Hematopoietic multipotent progenitor cell treated with erythropoietin and hydrocortisone succinate and interleukin-3 and kit ligand, for 8 days (in vitro differentiated cells): ENCODE results near the gene PCNT.

ENCODE experiments used
- DNase-seq: peaks from one replicate; pipeline ENCODE4 v3.0.0-alpha.2; 2015

PCNT gene, protein sequence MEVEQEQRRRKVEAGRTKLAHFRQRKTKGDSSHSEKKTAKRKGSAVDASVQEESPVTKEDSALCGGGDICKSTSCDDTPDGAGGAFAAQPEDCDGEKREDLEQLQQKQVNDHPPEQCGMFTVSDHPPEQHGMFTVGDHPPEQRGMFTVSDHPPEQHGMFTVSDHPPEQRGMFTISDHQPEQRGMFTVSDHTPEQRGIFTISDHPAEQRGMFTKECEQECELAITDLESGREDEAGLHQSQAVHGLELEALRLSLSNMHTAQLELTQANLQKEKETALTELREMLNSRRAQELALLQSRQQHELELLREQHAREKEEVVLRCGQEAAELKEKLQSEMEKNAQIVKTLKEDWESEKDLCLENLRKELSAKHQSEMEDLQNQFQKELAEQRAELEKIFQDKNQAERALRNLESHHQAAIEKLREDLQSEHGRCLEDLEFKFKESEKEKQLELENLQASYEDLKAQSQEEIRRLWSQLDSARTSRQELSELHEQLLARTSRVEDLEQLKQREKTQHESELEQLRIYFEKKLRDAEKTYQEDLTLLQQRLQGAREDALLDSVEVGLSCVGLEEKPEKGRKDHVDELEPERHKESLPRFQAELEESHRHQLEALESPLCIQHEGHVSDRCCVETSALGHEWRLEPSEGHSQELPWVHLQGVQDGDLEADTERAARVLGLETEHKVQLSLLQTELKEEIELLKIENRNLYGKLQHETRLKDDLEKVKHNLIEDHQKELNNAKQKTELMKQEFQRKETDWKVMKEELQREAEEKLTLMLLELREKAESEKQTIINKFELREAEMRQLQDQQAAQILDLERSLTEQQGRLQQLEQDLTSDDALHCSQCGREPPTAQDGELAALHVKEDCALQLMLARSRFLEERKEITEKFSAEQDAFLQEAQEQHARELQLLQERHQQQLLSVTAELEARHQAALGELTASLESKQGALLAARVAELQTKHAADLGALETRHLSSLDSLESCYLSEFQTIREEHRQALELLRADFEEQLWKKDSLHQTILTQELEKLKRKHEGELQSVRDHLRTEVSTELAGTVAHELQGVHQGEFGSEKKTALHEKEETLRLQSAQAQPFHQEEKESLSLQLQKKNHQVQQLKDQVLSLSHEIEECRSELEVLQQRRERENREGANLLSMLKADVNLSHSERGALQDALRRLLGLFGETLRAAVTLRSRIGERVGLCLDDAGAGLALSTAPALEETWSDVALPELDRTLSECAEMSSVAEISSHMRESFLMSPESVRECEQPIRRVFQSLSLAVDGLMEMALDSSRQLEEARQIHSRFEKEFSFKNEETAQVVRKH (N-terminal part only)

DNA sequence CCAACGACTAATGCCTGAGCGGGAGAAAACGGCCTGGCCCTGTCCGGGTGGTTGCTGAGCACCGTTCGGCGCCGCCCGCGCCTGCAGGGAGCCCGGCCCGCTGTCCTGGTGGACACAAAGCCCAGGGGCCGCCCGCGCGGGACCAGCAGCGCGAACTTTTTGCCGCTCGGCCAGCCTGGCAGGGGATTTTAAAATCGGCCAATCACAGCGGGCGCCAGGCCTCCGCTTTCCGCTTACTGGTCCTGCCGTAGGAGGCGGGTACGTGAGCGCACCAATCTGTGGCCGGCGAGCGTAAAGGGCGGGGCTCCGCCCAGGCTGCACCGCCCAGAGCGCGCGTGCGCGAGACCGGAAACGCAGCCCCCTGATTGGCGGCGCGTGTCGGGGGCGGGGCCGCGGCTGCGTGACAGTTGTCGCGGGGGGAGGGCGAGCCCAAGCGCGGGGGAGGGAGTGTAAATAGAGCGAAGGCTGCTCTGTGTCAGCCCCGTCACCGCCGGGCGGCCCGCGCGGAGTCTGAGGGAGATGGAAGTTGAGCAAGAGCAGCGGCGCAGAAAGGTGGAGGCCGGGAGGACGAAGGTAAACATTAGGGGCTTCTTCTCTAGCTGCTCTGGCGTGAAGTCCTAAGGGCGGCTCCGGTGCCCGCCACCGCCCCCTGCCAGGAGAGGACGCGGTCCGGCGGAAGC is at the start of gene PCNT, which contains the start of gene C21orf58:
TSS of gene PCNT (plus strand) at position 447 of the 680 bp plus-strand sequence. CDS start at position 520, 73 bp downstream.
TSS of gene C21orf58 (minus strand) at position 161 of the 680 bp plus-strand sequence. CDS start 1,132 bp downstream, outside the sequence.
- peak; percentile 97 for DNase-seq

DNA sequence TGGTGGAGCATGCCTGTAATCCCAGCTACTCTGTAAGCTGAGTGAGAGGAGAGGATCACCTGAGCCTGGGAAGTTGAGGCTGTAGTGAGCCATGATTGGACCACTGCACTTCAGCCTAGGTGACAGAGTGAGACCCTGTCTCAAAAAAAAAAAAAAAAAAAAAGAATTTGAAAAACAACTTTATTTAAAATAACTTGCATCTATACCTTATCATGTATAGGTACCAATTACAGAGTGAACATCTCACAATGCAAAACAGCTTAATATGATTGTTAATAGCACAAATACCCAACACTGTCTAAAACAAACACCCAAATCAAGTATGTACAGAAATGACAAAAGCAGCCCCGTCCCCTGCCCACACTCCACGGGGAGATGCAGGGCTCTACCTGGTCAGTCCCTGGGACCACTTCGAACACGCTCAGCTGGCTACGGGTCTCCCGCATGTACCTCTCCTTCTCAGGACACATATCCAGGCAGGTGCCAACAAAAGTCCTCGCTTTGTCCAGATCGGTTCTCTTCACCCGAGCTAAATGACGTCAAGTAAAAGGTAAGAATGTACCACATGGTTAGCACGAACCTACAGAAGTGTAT is 49.1 kb upstream of the PCNT start:
- no peak for DNase-seq

DNA sequence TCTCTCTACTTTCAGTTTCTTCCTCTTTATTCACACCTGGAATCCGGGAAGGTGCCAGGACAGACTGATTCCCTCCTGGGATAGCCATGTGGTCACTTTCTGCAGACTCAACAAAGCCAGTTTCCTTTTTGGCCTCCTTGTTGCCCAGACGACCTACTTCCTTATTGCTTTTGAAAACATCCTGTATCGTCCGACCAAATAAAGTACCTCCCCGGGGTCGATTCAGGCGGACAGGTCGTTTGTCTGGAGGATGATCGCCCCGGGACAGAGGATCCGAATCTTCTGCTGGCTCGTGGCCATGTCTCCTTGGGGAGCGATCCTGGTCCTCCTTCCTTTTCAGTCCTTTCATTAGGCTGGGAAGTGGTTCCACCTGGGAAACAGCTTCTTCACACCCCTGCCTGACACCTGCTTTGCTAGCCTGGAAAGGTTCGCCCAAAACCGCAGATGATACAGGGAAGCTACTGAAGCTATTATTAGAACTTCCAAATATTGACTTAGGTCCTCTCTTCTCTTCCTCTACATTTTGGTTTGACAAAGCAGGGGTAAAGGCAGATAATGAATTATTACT is 39.8 kb upstream of the PCNT start:
- DNase-seq, result peak; percentile 20

DNA sequence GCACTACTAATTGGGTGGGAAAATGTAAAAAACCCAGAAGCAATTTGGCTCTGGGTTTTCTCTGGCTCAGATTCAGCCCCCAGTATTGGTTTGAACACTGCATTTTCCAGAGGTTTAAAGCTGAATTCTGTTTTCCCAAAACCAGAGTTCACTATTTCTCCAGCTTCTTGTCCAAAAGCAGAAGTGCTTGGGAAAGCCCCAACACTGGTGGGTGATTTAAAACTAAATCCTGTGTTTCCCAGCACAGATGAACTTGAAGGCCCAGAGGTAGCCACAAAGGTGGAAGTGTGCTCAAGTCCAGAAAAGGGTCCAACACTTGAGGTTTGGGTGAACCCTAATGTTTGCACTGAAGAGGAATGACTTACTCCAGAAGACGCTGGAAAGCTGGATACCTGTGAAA is 39.2 kb upstream of the PCNT start:
- DNase-seq, result no peak

DNA sequence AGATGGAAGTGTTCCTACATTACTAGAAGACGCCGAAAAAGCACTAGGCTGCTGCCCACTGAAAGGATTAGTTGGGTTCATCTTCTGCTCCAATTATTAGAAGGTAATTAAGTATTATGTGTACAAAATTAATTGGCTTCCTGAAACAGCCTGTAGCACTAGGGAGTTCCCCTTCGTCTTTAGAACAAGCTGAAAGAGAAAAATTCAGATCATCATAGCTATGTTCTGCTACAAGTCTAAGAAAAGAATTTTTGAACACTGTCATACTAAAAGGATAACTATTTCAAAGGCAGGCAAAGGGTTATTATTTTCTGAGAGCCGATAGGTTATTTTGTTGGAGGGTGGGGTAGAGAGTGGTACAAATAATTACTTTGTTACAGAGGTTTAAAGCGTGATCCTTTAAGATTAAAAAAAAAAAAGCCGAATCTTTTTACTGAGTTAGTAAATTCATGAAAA is 38.7 kb upstream of the PCNT start, which contains the start of gene MCM3AP:
TSS of gene MCM3AP (minus strand) at position 406 of the 456 bp plus-strand sequence. CDS start at position 81, 325 bp downstream.
- DNase-seq, result no peak

DNA sequence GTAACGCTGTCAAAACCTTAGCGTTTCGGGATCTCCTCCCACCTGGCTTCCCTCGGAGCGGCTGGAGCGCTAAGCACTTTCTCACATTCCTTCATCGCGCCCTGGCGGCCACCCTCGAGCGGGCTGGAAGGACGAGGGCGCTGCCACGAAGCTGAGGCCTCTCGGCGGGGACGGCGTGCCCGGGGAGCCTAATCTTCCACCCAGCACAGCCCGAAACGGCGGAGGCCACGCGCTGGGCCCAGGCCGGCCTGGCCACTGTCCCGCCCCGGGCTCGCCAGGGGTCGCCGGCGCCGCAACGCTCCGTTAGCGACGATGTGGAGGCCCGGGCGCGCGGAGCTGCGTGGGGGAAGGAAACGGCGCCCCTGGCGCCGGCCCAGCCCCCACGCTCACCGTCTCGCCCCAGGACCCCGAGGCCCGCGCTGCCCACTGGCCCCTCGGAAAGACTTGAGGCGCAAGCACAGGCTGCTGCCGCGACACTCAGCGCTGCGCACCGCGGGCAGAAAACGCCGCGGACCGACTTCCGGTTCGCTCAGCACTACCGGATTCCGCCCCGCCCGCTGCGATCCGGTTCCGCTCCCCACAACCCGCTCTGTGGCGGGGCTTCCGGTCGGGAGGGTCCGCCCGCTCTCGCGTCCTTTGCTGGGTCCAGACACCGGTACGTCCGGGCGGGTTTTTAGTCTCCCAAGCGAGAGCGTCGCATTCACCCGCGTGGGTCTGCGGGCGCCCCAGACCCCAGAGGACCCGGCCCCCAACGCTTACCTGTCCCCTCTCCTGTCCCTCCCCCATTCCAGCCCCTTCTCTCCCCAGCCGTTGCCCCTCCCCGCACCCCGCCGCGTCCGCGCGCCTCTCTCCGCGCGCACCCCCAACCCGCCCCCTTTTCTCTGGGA is 38.0 kb upstream of the PCNT start, which contains the start of gene YBEY:
TSS of gene YBEY (plus strand) at position 582 of the 887 bp plus-strand sequence. CDS start 572 bp downstream, outside the sequence.
- DNase-seq, result peak; percentile 88

DNA sequence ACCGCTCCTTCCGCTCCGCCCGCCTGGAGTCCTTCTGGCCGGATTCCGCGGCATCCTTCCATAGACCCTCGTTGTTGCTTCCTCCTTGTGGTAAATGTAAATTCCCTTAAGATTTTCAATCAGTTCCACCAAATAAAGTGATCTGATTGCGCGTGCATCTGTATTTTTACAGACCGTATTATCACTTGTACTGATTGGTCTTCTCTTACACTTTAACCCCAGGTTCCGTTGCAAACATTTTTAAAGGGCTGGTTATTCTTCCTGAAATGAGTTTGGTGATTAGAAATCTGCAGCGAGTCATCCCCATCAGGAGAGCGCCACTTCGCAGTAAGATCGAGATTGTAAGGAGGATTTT is 37.3 kb upstream of the PCNT start:
- DNase-seq, result peak; percentile 57

DNA sequence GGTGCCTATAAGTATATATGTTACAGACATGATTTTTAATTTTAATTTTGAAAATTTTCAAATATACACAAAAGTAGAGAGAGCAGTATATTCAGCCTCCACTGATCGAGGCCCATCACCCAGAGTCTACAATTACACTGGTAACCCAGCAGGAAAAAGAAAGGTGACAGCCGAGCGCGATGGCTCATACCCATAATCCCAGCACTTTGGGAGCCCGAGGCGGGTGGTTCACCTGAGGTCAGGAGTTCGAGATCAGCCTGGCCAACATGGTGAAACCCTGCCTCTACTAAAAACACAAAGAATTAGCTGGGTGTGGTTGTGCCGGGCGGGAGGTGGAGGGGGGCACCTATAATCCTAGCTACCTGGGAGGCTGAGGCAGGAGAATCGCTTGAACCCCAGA is 36.4 kb upstream of the PCNT start:
- DNase-seq, result no peak

DNA sequence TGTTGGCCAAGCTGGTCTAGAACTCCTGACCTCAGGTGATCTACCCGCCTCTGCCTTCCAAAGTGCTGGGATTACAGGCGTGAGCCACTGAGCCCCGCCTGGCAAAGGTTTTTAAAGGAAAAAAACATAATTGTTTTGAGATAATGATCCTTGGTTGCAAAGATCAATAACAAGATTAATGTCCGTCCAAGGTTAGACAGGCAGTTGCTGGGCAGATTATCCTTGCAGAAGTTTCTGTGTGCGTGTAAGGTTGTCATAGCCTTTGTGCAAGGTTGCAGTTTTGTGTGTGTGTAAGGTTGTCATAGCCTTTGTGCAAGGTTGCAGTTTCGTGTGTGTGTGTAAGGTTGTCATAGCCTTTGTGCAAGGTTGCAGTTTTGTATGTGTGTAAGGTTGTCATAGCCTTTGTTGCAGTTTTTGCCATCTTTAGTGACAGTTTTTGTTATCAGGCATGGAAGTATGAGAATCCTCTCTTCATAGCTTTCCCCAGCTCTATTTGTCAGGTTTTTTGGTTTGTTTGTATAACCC is 34.2 kb upstream of the PCNT start:
- DNase-seq, result no peak

DNA sequence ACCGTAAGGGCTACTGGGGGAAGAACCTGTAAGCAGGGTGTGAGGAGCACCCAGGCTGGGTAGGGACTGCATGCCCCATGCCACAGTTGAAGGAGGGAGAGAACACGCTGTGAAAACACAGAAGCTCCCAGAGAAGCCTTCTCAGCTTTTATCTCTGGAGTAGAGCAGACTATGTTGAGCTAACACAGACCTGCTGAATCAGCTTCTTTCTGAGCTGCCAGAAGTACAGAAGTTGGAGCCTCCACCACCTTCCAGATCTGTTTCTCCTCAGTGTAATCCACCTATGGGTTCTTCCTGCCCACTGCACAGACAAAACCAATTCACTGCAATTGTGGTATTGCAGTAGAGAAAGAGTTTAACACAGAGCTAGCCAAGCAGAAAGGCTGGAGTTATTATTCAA is 32.4 kb upstream of the PCNT start:
- DNase-seq, result no peak

DNA sequence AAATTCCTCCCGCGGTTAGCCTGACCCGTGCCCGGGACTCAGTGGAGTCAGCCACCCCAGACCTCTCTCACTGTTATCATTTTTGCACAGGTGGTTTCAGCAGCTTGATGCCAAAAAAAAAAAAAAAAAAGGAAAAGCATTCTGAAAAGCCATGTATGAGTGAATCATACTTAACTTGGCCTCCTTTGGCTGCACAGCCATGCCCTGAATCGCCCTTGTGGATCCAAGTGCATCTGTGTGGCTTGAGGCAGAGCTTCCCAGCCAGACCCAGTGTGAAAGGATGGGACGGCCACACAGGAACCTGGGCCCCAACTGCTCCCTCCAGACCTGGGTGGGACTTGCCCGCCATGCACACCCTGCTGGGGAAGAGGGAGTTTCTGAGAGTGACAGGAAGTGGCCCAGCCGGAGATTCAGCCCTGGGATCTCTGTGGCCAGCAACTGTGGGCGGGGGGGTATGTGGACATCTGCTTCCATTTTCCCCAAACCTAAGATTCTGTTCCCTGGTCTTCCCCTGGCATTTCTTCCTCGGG is 29.2 kb upstream of the PCNT start:
- peak; percentile 84 for DNase-seq

DNA sequence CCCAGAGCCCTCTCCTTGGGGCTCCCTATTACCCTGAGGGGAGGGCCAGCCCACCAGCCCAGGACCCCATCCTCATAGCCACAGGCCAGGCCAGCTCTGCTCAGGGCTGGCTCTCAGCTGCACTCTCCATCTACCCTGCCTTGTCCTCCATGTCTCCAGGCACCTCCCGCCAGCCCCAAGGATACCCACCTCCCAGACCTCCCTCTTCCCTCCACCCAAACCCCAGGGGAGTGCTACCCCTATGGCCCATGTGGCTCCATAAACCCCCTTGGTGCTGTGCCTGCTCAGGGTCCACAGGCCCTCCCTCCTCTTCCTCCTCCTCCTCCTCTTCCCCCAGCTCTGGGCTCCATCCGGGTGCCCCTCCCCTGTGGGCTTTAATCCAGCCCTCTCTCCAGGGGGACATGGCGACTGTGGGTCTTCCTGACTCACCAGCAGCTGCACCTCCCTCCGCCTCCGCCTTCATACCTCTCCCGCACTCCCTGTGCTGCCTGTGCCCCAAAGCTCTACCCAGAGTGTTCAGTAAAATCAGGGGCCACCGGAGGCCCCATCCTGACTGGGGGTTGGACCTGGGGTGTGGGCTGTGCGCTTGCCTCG is 28.7 kb upstream of the PCNT start:
- peak; percentile 27 for DNase-seq

DNA sequence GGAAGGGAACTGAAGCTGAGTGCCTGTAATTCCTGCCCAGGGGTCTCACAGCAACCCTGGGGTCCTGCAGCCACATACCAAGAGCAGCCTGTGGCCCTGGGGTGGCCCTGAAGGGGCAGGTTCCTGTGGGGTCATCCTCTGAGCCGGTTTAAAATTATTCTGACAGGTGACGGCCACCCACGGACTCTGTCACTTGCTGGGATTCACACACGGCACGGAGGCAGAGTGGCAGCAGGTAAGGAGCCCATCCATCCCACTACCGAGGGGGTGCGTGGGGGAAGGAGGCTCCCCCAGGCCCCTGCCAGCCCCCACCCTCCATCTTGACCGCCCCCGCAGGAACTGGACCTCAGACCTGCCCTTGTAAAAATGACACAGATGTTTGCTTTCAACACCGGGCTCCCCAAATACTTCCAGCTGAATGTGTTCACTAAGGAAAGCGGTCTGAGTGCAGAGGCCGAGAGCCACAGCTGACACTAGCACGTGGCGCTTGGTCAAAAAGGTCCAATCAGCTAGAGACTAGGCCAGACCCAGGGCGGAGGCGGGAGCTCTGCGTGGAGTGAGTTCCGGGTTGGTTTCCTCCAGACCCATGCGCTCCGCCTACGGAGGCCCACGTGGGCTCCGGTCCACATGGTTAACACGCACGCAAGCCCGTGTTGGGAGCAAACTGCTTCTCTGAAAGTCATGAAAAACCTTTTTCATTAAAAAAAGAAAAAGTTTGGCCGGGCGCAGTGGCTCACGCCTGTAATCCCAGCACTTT is 27.8 kb upstream of the PCNT start:
- peak; percentile 93 for DNase-seq

DNA sequence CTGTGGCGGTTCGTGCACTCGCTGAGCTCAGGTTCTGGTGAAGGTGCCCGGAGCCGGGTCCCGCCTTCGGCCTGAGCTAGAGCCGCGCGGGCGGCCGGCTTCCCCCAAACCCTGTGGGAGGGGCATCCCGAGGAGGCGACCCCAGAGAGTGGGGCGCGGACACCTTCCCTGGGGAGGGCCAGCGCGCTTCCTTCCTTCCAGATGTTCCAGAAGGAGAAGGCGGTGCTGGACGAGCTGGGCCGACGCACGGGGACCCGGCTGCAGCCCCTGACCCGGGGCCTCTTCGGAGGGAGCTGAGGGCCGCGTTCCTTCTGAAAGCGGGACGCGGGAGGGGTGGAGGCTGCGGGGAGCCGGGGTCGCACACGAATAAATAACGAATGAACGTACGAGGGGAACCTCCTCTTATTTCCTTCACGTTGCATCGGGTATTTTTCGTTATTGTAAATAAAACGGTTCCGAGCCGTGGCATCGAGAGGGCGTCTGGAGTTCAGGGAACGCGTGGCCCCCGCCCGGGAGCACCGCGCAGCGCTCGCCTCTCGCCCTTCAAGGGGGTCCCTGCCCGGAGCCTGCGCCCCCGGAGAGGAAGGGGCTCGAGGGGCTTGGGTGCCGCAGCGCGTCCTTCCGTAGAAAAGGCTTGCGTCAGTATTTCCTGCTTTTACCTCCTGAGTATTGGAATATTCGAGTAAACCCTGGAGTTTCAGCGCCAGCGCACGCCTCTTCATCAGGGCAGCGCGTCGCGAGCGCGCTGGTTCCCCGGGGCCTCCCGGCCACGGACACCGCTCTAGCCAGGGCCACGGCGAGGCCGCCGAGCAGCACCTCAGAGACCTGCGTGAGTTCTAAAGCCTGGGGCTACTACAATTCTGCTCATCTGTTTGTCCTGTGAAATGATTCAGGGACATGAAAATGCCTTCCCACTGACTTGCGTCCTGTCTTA is 26.4 kb upstream of the PCNT start:
- DNase-seq, result no peak

DNA sequence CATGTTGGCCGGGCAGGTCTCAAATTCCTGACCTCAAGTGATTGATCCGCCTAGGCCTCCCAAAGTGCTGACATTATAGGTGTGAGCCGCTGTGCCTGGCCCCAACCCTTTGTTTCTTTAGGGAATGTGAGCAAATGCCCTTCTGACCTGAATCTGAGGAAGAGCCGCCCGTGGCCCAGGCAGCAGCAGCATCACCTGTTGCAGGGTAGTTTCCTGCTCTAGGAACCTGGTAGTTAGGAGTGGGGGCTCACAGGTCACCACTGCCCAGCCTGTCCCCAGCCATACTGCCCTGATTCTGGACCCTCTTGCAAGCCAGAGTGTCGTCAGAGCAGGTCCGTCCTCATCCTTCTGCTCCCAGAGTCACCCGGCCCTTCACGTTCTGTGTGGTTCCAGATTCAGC is 24.8 kb upstream of the PCNT start:
- no peak for DNase-seq

DNA sequence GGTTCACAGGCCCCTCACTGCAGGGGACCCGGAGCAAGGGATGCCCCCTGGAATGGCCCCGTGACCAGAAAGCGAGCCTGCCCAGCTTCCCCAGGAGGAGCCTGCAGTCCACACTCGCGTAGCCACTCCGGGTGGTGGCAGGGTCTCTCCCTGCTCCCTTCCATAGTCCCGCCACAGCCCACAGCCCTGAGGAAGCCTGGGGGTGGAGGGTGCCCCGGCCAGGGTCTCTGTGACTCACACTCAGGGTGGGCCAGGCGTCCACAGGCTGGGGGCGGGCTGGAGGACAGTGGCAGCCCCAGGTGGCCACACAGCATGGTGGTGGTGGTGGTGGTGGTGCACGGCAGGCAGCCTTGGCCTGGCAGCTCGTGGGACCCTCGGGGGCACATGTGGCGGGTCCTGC is 22.2 kb upstream of the PCNT start:
- DNase-seq, result no peak

DNA sequence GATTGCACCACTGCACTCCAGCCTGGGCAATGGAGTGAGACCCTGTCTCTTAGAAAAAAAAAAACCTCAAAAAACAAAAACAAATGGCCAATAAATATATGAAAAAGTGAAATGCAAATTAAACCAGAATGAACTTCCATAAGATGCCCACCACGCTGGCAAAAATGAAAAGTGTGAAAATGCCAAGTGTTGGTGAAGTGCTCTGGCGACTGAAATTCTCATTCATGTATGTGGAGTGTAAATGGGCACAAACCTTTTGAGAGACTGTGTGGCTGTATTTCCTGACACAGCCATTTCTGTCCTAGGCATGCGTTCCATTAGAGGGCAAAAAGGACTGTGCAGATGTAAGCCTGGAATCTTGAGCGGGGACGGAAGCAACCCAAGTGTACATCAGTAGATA is 19.5 kb upstream of the PCNT start:
- DNase-seq, result no peak
